HFF-Myc (cell line): ENCODE results near the gene AFF1.

Experiments used
- DNase-seq: peaks from one replicate; pipeline ENCODE4 v3.0.0-alpha.2; 2011; ENCODE audit warnings: low read depth; ENCODE audit errors: extremely low read depth
- H3K4me3 ChIP-seq: replicated peaks from 2 replicates; pipeline ENCODE4 v1.5.1; 2011; ENCODE audit warnings: low read depth, mild to moderate bottlenecking, control low read depth, low read length
- CTCF ChIP-seq: IDR thresholded peaks from 2 replicates; pipeline ENCODE4 v1.5.1; 2012; ENCODE audit warnings: mild to moderate bottlenecking, low read depth, low read length, control low read depth; ENCODE audit errors: missing control alignments

Gene AFF1

DNA sequence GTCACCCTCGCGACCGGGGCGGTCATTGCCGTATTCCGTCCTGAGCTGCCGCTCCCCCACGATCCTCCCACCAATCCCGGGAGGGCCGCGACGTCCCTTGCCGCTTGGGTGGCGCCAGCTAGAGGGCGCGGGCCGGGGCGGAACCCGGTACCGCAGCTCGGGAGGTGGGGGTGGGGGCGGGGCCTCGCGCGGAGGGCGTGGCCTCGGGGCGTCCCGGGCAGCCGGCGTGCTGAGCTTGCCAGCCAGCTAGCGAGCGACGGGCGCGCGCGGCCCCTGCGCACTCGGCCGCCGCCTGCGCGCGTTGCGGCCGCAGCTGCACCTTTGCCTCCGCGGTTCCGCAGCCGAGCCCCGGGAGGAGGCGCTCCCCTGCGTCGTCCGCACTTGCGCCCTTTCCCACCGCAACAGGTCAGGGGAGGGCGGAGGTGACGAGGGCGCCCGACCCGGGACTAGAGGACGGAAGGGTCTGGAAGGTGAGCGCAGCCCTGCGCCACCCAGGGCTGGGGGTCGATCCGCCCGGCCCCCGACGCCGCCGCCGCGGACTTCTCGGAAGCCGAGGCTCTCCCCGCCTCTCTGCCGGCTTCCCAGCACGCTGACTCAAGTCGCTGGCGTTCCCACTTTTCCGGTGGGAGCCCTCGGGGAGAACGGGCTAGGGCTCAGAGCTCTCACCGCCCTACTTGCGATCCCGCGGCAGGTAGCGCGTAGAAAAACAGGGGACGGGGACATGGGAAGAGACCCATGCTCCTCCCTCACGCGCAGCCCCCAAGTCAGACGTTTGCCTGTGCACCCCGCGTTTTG is at the start of gene AFF1:
TSS of gene AFF1 (plus strand) at position 241 of the 795 bp plus-strand sequence. CDS start 13,523 bp downstream, outside the sequence.
- DNase-seq = peak; percentile 48
- TF ChIP-seq CTCF = peak; percentile 29
- H3K4me3 ChIP-seq = peak within 1 kb of the TSS; percentile 67

DNA sequence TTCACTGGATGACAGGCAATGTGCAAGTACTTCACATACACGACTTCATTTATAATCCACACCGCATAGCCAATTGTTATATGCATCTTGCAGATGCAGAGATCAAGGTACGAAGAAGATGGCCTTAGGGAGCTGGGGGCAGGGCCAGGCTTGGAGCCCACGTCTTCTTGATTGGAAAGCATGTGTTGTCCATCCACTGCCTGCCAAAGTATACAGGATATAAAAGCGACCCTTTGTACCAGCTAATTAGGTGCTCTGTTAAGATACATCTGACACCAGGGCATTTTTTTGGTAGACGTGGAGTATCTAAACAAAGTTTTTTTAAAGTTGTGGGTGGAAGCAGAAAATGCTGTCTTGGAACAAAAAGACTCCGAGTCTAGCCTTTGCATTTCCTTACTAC is 44.0 kb upstream of the AFF1 start:
- H3K4me3 ChIP-seq = no peak overlapping the region
- DNase-seq = no peak
- TF ChIP-seq CTCF = no peak

- H3K4me3 ChIP-seq = peak within 1 kb of the TSS; percentile 50
- no peak for DNase-seq
- no peak for TF ChIP-seq CTCF
Measured at GRCh38 chr4:86891762-86892635, 42.8 kb upstream of the AFF1 start, which contains the start of gene C4orf36. Gene C4orf36, minus strand, starts transcription at chr4:86892422. Its CDS starts 902 bp downstream, at chr4:86891520.

GRCh38 chr4:86892636-86892960 is 42.2 kb upstream of the AFF1 start:
- DNase-seq = no peak
- peak overlapping the region; percentile 50 for H3K4me3 ChIP-seq
- TF ChIP-seq CTCF = no peak

DNA sequence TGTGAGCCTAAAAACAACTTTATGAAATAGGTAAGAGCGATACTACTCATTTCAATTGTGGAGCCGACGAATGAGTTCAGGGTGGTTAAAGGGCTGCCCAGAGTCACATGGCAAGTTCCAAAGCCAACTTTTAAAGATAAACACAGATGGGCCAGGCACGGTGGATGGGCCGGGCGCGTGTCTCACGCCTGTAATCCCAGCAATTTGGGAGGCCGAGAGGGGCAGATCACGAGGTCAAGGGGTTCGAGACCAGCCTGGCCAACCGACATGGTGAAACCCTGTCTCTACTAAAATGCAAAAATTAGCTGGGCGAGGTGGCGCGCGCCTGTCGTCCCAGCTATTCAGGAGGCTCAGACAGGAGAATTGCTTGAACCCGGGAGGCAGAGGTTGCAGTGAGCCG is 41.7 kb upstream of the AFF1 start:
- DNase-seq = no peak
- peak overlapping the region; percentile 50; the same call in 1 of the 2 replicates for H3K4me3 ChIP-seq
- no peak for TF ChIP-seq CTCF

DNA sequence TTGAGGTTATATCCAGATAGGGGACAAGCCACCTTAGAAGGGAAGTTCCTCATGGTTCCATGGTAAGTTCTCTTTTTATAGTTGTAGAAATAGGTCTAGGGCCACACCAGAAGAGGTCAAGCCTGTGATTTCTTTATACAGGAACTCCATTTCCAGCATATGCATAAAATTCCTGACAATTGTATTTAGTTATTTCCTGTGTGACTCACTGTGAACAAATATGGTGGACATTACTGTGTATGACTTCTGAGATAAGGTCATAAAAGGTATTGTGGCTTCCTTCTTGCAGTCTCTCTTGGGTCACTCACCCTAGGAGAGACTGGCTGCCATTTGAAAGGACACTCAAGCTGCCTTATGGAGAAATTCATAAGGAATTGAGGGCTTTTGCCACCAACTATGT is 40.4 kb upstream of the AFF1 start:
- TF ChIP-seq CTCF = no peak
- no peak overlapping the region for H3K4me3 ChIP-seq
- DNase-seq = no peak
